ENCODE measurements around the gene SLC1A3. TPM values are rescaled to one million over a fixed set of nuclear protein-coding genes. Genes with fewer than 3 reads are reported as not detected.

SLC1A3 gene
- total RNA-seq, 4 donors from 2014 or later, result 95.6 to 479 (median 173) TPM

GRCh38 chr5:36646100-36646499 is 39.7 kb downstream of the SLC1A3 start:
- no peak for TF ChIP-seq CTCF (IDR thresholded peaks at IDR 0.05; ENCODE audit: low read depth)

GRCh38 chr5:36646507-36647023 is 40.2 kb downstream of the SLC1A3 start:
- no peak for TF ChIP-seq CTCF (IDR thresholded peaks at IDR 0.05; ENCODE audit: low read depth)

GRCh38 chr5:36647046-36647445 is 40.6 kb downstream of the SLC1A3 start:
- no peak for TF ChIP-seq CTCF (IDR thresholded peaks at IDR 0.05; ENCODE audit: low read depth)

GRCh38 chr5:36648426-36648825 is 42.0 kb downstream of the SLC1A3 start:
- TF ChIP-seq CTCF (IDR thresholded peaks at IDR 0.05; ENCODE audit: low read depth), result no peak

GRCh38 chr5:36651761-36652685 is 45.6 kb downstream of the SLC1A3 start:
- no peak for TF ChIP-seq CTCF (IDR thresholded peaks at IDR 0.05; ENCODE audit: low read depth)

- no peak for TF ChIP-seq CTCF (IDR thresholded peaks at IDR 0.05; ENCODE audit: low read depth)
These were observed 46.8 kb downstream of the SLC1A3 start for GRCh38 chr5:36653044-36653705.

- no peak for TF ChIP-seq CTCF (IDR thresholded peaks at IDR 0.05; ENCODE audit: low read depth)
These were observed 48.2 kb downstream of the SLC1A3 start for GRCh38 chr5:36654564-36654963.
